Measurements from ENCODE around the gene FNIP1. TPM values are rescaled to one million over a fixed set of nuclear protein-coding genes. Genes with fewer than 3 reads are reported as not detected.

FNIP1 gene
- total and polyA plus RNA-seq, 2 donors (not counting 1 experiment from before 2014, with no cell fraction given): 10.3 to 52.8 TPM

- peaks cover 0 to 6% (median 0%) of the 10 kb centered on the region in 3 donors for H3K9me3 ChIP-seq (ENCODE audit: control extremely low read depth in 1 of 3, control insufficient read depth in 2 of 3, insufficient read depth in 1 of 3, low read length in 2 of 3)
- H3K27ac Mint-ChIP-seq: peak overlapping the region; percentile 23
- no peak overlapping the region for H3K9ac ChIP-seq (ENCODE audit: low read length)
- no CpG with 5 or more reads among the region's 2 CpGs for WGBS (ENCODE audit: insufficient coverage)
- CTCF ChIA-PET: interaction anchor here (1.5 kb wide), 1 partner anchor 27 kb away, joined by 4 read pairs; no protein-coding TSS in a partner anchor
- intact Hi-C loops (cut with micrococcal nuclease): no loop called here
- ATAC-seq (ENCODE audit: low read depth): no peak
- peaks cover 61% of the 10 kb centered on the region for H3K4me1 Mint-ChIP-seq
- H3K27ac ChIP-seq (ENCODE audit: low read length in 2 of 2): no peak overlapping the region
- no peak overlapping the region for H2AFZ ChIP-seq (ENCODE audit: insufficient read depth, low read depth, low read length, poor library complexity, severe bottlenecking)
- no peak for TF ChIP-seq CTCF (IDR thresholded peaks at IDR 0.05)
- no peak for TF ChIP-seq EZH2 (IDR thresholded peaks at IDR 0.05; ENCODE audit: borderline replicate concordance, insufficient read depth, low read depth, low read length, poor library complexity, severe bottlenecking)
- DNase-seq: no peak
- no peak overlapping the region for H3K4me3 ChIP-seq (ENCODE audit: control extremely low read depth in 1 of 5, extremely low read depth in 1 of 5, insufficient read depth in 1 of 5, low read depth in 2 of 5, low read length in 4 of 5)
- no peak overlapping the region for H3K4me3 Mint-ChIP-seq
- H3K9me3 Mint-ChIP-seq (ENCODE audit: insufficient read depth): no peaks in the 10 kb centered on the region
- H3K27me3 Mint-ChIP-seq: no peaks in the 10 kb centered on the region
- H3K27me3 ChIP-seq (replicated peaks in 1 of 4; ENCODE audit: control extremely low read depth in 1 of 4, control insufficient read depth in 3 of 4, insufficient read depth in 4 of 4, low read length in 3 of 4): no peaks in the 10 kb centered on the region
- peak overlapping the region; percentile 19 for H3K4me2 ChIP-seq (replicated peaks; ENCODE audit: low read depth, low read length, poor library complexity, severe bottlenecking)
- H3K79me2 ChIP-seq (ENCODE audit: control insufficient read depth, insufficient read depth, low read length): peaks cover 100% of the 10 kb centered on the region
- peaks cover 73% of the 10 kb centered on the region for H4K20me1 ChIP-seq (ENCODE audit: control insufficient read depth, insufficient read depth, low read length, poor library complexity, severe bottlenecking)
- no peaks in the 10 kb centered on the region for H3K36me3 ChIP-seq (replicated peaks in 1 of 2; ENCODE audit: control extremely low read depth in 1 of 2, control insufficient read depth in 1 of 2, extremely low read depth in 1 of 2, insufficient read depth in 2 of 2, low read length in 1 of 2)
- POLR2A ChIA-PET: no interaction called here
- H3K4me1 ChIP-seq (ENCODE audit: control insufficient read depth in 2 of 2, insufficient read depth in 2 of 2, low read length in 2 of 2): peaks cover 12 to 26% of the 10 kb centered on the region in 2 donors
These were observed 180.9 kb downstream of the FNIP1 start for GRCh38 chr5:131615957-131616356.

GRCh38 chr5:131613423-131613822 is 183.4 kb downstream of the FNIP1 start:
- H3K27ac Mint-ChIP-seq: no peak overlapping the region
- ATAC-seq (ENCODE audit: low read depth): no peak
- Histone ChIP-seq H3K4me1 (ENCODE audit: control insufficient read depth in 2 of 2, insufficient read depth in 2 of 2, low read length in 2 of 2) (peaks cover 26 to 33% of the 10 kb centered on the region in 2 donors), H3K4me2 (replicated peaks; ENCODE audit: low read depth, low read length, poor library complexity, severe bottlenecking) (no peak overlapping the region), H3K9me3 (ENCODE audit: control extremely low read depth in 1 of 3, control insufficient read depth in 2 of 3, insufficient read depth in 1 of 3, low read length in 2 of 3) (peaks cover 0 to 6% (median 0%) of the 10 kb centered on the region in 3 donors), H3K4me3 (ENCODE audit: control extremely low read depth in 1 of 5, extremely low read depth in 1 of 5, insufficient read depth in 1 of 5, low read depth in 2 of 5, low read length in 4 of 5) (no peak overlapping the region), H2AFZ (ENCODE audit: insufficient read depth, low read depth, low read length, poor library complexity, severe bottlenecking) (no peak overlapping the region), H3K27ac (ENCODE audit: low read length in 2 of 2) (no peak overlapping the region), H3K36me3 (replicated peaks in 1 of 2; ENCODE audit: control extremely low read depth in 1 of 2, control insufficient read depth in 1 of 2, extremely low read depth in 1 of 2, insufficient read depth in 2 of 2, low read length in 1 of 2) (peaks cover 0 to 11% of the 10 kb centered on the region in 2 experiments), H3K79me2 (ENCODE audit: control insufficient read depth, insufficient read depth, low read length) (peaks cover 100% of the 10 kb centered on the region), H4K20me1 (ENCODE audit: control insufficient read depth, insufficient read depth, low read length, poor library complexity, severe bottlenecking) (peaks cover 78% of the 10 kb centered on the region), H3K27me3 (replicated peaks in 1 of 4; ENCODE audit: control extremely low read depth in 1 of 4, control insufficient read depth in 3 of 4, insufficient read depth in 4 of 4, low read length in 3 of 4) (no peaks in the 10 kb centered on the region), H3K9ac (ENCODE audit: low read length) (no peak overlapping the region)
- H3K27me3 Mint-ChIP-seq: no peaks in the 10 kb centered on the region
- ChIA-PET POLR2A (no interaction called here), CTCF (interaction anchor here (1.1 to 1.4 kb wide), 2 partner anchors 28 to 450 kb away, joined by 3 to 4 read pairs; no protein-coding TSS in a partner anchor)
- DNase-seq: no peak
- TF ChIP-seq CTCF (IDR thresholded peaks at IDR 0.05): no peak
- TF ChIP-seq EZH2 (IDR thresholded peaks at IDR 0.05; ENCODE audit: borderline replicate concordance, insufficient read depth, low read depth, low read length, poor library complexity, severe bottlenecking): no peak
- H3K9me3 Mint-ChIP-seq (ENCODE audit: insufficient read depth): no peaks in the 10 kb centered on the region
- intact Hi-C loops (cut with micrococcal nuclease): no loop called here
- no peak overlapping the region for H3K4me3 Mint-ChIP-seq
- H3K4me1 Mint-ChIP-seq: peaks cover 64% of the 10 kb centered on the region
